Omental fat pad (tissue), 4 donors: ENCODE results near the gene MYH7. TPM values are rescaled to one million over a fixed set of nuclear protein-coding genes. Genes with fewer than 3 reads are reported as not detected.

ENCODE experiments used
- ATAC-seq: fragments of 150-250 bp; one replicate; pipeline ENCODE4 v1.9.1; 2016; ENCODE audit warnings: mild to moderate bottlenecking, moderate library complexity; ENCODE audit not compliant: low FRiP score
- DNase-seq: peaks from one replicate; pipeline ENCODE4 v3.0.0-alpha.2; 2019; ENCODE audit warnings: low spot score
- total RNA-seq, 4 donors: library from RNA; depleted of rRNA; stranded (reverse); fragments of >200 nt; gene quantifications; one replicate each; pipeline ENCODE4 v1.1.0, GENCODE V29; 2016
- TF ChIP-seq, protein P1 (sequence below), 3 donors: fragments of 450-650 bp; IDR thresholded peaks; one replicate each; pipeline ENCODE4 v1.5.1; 2016 to 2017; ENCODE audit warnings: antibody characterized with exemption in 3 of 3, mild to moderate bottlenecking in 3 of 3, moderate library complexity in 2 of 3

MYH7 gene
- total RNA-seq, 4 donors from 2014 or later, result not detected

- DNase-seq, result peak; percentile 43
- TF ChIP-seq, protein P1, sequence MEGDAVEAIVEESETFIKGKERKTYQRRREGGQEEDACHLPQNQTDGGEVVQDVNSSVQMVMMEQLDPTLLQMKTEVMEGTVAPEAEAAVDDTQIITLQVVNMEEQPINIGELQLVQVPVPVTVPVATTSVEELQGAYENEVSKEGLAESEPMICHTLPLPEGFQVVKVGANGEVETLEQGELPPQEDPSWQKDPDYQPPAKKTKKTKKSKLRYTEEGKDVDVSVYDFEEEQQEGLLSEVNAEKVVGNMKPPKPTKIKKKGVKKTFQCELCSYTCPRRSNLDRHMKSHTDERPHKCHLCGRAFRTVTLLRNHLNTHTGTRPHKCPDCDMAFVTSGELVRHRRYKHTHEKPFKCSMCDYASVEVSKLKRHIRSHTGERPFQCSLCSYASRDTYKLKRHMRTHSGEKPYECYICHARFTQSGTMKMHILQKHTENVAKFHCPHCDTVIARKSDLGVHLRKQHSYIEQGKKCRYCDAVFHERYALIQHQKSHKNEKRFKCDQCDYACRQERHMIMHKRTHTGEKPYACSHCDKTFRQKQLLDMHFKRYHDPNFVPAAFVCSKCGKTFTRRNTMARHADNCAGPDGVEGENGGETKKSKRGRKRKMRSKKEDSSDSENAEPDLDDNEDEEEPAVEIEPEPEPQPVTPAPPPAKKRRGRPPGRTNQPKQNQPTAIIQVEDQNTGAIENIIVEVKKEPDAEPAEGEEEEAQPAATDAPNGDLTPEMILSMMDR (IDR thresholded peaks at IDR 0.05), result no peak
- ATAC-seq, result peak; percentile 72
These were observed 42.8 kb upstream of the MYH7 start for GRCh38 chr14:23478109-23478759.

- no peak for ATAC-seq
These were observed 35.5 kb upstream of the MYH7 start for GRCh38 chr14:23470947-23471346.

DNA sequence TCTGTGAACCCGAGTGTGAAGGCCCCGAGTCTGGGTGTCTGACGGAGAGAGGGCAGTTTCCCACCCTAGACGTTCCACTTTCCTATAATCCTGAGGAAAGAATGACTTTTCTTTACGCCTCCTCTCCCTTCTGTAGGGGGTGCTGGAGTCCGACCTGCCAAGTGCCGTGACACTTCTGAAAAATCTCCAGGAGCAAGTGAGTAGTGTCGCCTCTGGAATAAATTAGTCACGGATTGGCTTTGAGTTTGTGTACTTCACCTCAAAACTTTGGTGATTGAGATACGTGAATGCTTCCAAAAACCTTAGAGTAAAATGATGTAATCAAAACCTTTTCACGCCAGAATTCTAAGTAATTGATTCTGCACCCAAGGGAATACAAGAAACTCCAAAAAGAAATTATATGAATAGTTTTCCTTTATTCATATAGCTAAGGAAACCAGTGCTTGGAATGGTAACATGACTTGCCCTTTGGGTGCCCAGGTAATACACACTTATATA, 34.5 kb upstream of the MYH7 start:
- ATAC-seq (no peak), DNase-seq (no peak)
- TF ChIP-seq, protein P1 (IDR thresholded peaks at IDR 0.05), result no peak

More at GRCh38 chr14:23470947-23471346, 35.5 kb upstream of the MYH7 start:
- TF ChIP-seq, protein P1 (IDR thresholded peaks at IDR 0.05), result no peak
- no peak for DNase-seq

DNA sequence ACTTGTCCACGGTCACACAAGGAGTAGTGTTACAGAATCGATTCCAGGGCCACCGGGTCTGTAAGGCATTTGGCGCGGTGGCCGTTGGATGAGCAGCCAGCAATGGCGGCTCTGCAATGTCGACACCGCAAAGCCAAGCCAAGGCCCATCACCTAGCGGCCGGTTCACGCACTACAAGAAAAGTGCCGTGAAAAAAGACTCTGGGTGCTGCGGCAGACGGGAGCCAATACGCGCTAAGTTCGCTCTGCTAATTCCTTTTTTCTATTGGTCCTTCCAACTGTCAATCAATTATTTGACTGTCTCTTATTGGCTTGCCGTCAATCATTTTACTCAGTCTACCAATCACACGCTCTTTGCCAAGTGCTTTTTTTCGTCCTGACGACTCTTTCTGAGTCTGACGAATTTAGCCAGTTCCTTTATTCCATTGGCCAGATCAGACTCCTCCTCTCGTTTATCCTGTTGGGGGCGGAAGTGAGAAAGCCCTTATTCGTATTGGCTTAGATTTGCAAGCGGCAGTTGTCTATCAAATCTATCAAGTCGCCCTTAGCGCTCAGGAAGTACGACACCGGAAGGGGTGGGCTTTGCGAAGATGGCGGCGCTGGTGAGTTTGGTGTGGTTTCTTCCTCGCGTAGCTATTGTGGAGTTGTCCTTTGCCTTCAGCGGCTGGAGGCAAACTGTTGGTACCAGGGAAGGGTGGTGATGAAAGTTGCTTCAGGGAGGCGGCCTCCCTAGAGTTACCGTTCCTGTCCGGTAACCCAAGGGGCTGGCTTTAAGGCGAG, 33.9 kb upstream of the MYH7 start, which contains the start of gene NGDN:
TSS of gene NGDN (plus strand) at position 577 of the 779 bp plus-strand sequence. CDS start at position 590, 13 bp downstream.
- ATAC-seq, result peak; percentile 100
- TF ChIP-seq, protein P1 (IDR thresholded peaks at IDR 0.05), result peak in 2 of 3 donors; percentile 61 to 90
- peak; percentile 92 for DNase-seq

DNA sequence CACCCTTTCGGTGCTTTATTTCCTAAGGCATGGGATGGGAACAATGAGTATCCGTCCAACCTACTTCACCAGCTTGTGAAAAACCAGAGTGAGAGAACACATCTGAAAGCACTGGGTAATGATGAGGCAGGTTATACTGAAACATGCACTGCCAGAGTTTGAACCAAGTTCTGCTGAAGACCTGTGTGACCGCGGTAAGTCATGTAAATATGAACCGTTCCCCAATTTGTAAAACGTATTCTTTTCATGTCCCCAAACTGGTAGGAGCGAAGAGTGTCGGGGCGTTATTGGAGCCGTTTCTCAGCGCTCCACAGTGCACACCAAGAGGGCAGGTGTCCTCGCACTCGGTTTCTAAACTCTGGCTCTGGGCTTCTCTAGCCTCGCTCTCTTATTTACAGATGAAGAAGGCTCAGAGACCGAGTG, 33.3 kb upstream of the MYH7 start:
- TF ChIP-seq, protein P1 (IDR thresholded peaks at IDR 0.05), result no peak
- no peak for ATAC-seq
- DNase-seq, result no peak

DNA sequence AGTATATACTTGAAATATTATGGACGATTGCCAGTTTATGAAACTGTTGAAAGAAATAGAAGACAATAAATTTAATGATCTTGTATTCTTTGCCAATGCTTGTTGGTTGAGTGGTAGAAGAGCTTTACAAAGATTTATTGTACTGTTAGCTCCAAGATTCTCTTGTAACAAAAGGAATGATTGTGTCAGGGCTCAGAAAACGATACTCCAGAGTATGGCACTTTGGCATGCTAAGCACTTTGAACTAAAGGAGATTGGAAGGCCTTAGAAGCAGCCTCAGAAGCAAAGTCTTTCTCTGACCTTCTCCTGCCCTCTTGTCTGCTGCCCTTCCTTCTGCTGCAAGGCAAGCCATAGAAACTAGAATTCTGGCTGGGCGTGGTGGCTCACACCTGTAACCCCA, 29.8 kb upstream of the MYH7 start:
- TF ChIP-seq, protein P1 (IDR thresholded peaks at IDR 0.05), result no peak
- no peak for DNase-seq
- ATAC-seq, result no peak
